GM13977 (cell line): ENCODE results near the gene LATS2.
"Not testable (repeated sequence)": the region's sequence is repeated elsewhere in the genome, so short reads cannot be mapped to it uniquely, and the experiment has no call there.

Source experiments
- DNase-seq: peaks from one replicate; pipeline ENCODE4 v3.0.0; 2012; ENCODE audit warnings: low spot score
- in situ Hi-C: fragments of 300-500 bp; cut with MboI; formaldehyde crosslinking; loops from one replicate; pipeline ENCODE4 v1.12.0; 2022; ENCODE audit warnings: low sequenced_read_pairs, low pct_unique_long_range_greater_than_20kb, mixed read lengths, inconsistent platforms; ENCODE audit not compliant: unreplicated experiment
- TF ChIP-seq, protein P1 (sequence below): IDR thresholded peaks from 2 replicates; pipeline ENCODE4 v1.5.1; 2012; ENCODE audit warnings: mild to moderate bottlenecking, control low read depth; ENCODE audit not compliant: insufficient read depth; ENCODE audit errors: extremely low read depth, missing control alignments

The LATS2 gene

DNA sequence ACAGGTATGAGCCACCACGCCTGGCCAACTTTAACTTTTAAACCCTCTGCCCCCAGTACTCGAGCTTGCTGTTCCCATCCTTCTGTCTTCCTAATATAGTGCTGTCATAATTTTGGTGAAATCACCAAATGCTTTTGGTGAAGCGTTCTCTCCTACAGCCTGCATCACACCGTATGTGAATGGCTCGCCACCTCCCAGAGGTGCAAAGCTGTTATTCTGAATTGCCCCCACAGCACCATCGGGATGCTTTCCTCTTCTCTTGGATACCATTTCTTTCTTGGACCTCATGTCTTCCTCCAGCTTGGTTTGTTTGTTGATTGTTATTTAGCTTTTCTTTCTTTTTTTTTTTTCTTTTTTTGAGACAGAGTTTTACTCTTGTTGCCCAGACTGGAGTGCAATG lies 105.9 kb downstream of the LATS2 start:
- in situ Hi-C loops, result no loop called here
- DNase-seq, result no peak
- TF ChIP-seq, protein P1, sequence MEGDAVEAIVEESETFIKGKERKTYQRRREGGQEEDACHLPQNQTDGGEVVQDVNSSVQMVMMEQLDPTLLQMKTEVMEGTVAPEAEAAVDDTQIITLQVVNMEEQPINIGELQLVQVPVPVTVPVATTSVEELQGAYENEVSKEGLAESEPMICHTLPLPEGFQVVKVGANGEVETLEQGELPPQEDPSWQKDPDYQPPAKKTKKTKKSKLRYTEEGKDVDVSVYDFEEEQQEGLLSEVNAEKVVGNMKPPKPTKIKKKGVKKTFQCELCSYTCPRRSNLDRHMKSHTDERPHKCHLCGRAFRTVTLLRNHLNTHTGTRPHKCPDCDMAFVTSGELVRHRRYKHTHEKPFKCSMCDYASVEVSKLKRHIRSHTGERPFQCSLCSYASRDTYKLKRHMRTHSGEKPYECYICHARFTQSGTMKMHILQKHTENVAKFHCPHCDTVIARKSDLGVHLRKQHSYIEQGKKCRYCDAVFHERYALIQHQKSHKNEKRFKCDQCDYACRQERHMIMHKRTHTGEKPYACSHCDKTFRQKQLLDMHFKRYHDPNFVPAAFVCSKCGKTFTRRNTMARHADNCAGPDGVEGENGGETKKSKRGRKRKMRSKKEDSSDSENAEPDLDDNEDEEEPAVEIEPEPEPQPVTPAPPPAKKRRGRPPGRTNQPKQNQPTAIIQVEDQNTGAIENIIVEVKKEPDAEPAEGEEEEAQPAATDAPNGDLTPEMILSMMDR, result no peak

DNA sequence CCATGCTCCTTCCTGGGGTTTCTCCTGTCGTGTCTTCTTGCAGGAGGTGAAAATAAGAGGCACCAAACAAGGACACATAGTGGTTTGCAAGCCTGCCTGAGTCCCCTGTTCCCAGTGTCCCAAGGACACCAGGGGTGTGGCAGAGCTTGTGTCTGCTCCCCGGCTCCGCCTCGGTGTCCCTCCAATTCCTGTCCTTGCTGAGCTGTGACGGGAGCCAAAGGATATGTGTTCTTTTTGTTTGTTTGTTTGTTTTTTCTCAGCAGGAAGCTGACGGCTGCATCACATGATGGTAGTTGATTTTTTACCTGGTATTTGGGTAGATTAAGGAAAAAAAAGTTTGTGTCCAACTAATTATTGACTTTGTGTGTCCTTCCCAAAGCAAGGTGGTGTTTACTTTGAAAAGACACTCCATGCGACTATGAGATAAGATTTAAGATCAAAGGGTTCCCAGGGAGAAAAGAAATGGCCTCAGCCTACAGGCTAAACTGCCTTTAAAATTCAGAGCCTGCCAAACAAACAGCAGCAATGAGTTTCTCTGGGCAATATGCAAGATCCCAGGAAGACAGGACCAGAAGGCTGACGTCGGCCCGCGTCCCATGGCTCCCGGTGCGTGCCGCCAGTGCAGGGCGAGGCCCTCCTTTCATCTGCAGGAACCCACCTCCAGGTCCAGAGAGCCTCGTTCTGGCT lies 108.0 kb downstream of the LATS2 start:
- in situ Hi-C loops, result no loop called here
- no peak for DNase-seq
- TF ChIP-seq, protein P1, result no peak

DNA sequence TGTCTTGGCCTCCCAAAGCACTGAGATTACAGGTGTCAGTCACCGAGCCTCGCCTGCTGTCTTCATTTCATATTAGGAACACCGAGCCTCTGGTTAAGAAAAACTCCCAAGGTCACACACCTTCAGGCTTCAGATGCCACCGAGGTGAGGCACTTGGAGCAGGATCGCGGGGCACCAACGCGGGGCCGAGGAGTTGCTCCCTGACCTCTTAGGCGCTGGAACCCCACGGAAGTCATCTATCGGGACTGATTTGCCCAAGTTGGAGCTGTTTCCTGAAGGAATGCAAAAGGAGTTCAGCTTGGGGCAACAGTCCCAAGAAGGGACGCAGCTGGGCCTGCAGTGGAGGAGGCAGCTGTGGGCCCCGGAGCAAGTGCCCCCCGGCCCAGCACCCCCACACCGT lies 108.5 kb downstream of the LATS2 start:
- TF ChIP-seq, protein P1, result no peak
- in situ Hi-C loops, result no loop called here
- no peak for DNase-seq

DNA sequence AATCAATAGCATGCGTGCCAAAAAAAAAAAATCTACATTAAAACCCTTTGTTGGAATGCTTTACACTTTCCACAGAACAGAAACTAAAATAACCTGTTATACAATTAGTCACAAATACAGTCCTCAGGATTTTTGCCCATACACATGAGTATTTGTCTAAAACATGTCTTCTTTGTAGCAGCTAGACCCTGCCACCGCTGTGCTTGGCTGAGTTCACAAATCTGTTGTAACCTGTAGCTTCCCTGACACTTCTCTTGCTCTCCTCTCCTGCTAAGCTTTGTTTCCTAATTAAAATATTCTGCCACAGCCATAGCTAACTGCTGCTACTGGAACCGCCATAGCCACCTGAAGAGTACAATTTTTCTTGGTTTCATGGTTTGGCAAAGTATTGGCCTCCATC lies 113.4 kb downstream of the LATS2 start:
- in situ Hi-C loops, result loop anchor here (25.0 kb wide), 2 partner anchors 339 to 539 kb away; no protein-coding TSS in a partner anchor
- not testable (repeated sequence) for DNase-seq

DNA sequence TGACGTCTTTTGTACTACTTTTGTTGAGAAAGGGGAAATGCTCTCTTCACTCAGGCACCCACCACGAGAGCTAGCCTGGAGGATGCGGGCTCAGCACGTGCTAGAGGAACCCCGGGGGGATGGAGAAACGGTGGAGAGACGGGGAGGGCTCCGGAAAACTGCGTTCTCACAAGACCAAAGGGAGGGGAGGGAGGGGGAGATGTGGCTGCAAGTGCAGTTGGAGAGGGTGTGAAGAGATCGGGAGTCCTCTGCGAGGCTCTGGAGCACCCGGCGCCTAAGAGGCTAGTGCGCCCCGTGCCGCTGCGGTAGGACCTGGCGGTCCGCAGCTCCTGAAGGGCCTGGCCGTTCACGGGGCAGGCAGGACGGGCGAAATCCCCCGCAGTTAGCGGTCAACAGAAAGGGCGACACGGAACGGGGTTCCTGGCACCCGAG lies 115.4 kb downstream of the LATS2 start:
- in situ Hi-C loops, result loop anchor here (25.0 kb wide), 2 partner anchors 341 to 541 kb away; no protein-coding TSS in a partner anchor
- DNase-seq, result no peak
- TF ChIP-seq, protein P1, result no peak

DNA sequence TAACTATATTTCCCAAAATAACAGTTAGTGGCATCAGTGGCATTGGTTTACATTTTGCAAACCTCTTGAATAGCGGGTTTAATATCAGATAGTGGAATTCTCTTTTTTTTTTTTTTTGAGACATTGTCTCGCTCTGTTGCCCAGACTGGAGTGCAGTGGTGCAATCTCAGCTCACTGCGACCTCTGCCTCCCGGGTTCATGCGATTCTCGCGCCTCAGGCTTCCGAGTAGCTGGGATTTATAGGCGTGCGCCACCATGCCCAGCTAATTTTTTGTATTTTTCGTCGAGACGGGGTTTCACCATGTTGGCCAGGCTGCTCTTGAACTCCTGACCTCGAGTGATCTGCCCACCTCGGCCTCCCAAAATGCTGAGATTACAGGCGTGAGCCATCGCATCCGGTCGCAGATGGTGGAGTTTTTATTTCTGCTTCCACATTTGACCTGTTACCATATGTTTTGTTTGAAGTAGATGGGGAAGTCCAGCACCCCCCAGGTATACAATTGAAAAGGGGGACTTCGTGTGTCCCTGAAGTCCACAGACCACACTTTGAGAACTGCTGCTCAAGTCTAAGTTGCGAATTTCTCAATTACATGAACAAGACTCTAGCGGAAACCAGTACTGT lies 118.3 kb downstream of the LATS2 start:
- no peak for DNase-seq
- TF ChIP-seq, protein P1, result no peak
- in situ Hi-C loops, result loop anchor here (25.0 kb wide), 2 partner anchors 344 to 544 kb away; no protein-coding TSS in a partner anchor

DNA sequence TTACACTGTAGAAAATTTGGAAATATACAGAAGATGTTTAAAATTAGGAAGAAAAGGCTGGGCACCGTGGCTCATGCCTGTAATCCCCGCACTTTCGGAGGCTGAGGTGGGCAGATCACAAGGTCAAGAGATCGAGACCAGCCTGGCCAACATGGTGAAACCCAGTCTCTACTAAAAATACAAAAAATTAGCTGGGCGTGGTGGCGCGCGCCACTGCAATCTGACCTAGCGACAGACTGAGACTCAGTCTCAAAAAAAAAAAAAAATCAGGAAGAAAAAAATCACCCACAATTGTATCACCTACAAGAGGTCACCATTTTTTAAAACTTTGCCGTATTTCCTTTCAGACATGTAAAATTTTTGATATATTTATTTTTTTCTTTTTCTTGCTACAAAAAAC lies 120.9 kb downstream of the LATS2 start:
- in situ Hi-C loops, result loop anchor here (25.0 kb wide), 2 partner anchors 347 to 547 kb away; no protein-coding TSS in a partner anchor
- not testable (repeated sequence) for DNase-seq
